ENCODE results near the gene RNU6-8. TPM values are rescaled to one million over a fixed set of nuclear protein-coding genes. Genes with fewer than 3 reads are reported as not detected.

The RNU6-8 gene
- total RNA-seq, 1 experiment from 2014 or later = not detected

DNA sequence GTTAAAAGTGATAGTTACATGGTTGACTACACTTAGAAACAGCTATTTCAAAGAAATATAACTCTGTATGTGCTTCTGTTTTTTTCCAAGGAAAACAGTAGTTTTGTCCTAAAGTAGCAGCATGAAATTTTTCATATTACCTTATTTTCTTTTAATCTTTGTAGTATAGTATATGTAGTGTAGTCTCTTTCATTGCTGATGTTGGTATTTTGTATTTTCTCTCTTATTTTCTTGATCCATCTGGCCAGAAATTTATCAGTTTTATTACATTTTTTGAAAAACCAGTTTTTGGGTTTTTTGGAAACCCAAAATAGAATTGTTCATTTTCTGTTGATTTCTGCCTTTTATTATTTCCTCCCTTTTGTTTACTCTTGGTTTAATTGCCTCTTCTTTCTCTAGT, 6.4 kb upstream of the RNU6-8 start:
- Histone ChIP-seq H3K4me1 (ENCODE audit: insufficient read depth, low read length) (no peaks in the 10 kb centered on the region), H4K8ac (replicated peaks; ENCODE audit: insufficient read length, low read depth, low read length) (no peak overlapping the region), H4K20me1 (ENCODE audit: control insufficient read depth, insufficient read depth, insufficient read length) (no peaks in the 10 kb centered on the region), H2BK20ac (ENCODE audit: low read depth, low read length, poor library complexity, severe bottlenecking) (no peak overlapping the region), H2BK120ac (ENCODE audit: low read depth, low read length, poor library complexity, severe bottlenecking) (no peak overlapping the region), H3K23ac (ENCODE audit: insufficient read length, low read depth, low read length) (no peak overlapping the region), H2BK12ac (ENCODE audit: insufficient read length, low read depth, low read length) (no peak overlapping the region), H3K9me3 (ENCODE audit: control insufficient read depth, low read depth, low read length) (no peaks in the 10 kb centered on the region), H3K27ac (ENCODE audit: insufficient read length, low read depth, low read length) (no peak overlapping the region), H3K18ac (ENCODE audit: insufficient read length, low read depth, low read length) (no peak overlapping the region), H2AFZ (ENCODE audit: low read length) (no peak overlapping the region), H3K14ac (ENCODE audit: insufficient read depth, low read length) (no peak overlapping the region), H4K91ac (ENCODE audit: insufficient read length, low read depth, low read length) (no peak overlapping the region), H3K27me3 (ENCODE audit: insufficient read depth, low read length) (no peaks in the 10 kb centered on the region), H4K5ac (ENCODE audit: insufficient read length, low read depth, low read length) (no peak overlapping the region), H2BK15ac (ENCODE audit: low read depth, low read length) (no peak overlapping the region), H2BK5ac (ENCODE audit: insufficient read length, low read length) (no peak overlapping the region), H3K56ac (ENCODE audit: insufficient read length, low read depth, low read length) (no peak overlapping the region), H3T11ph (ENCODE audit: low read length) (no peak overlapping the region), H3K4ac (ENCODE audit: low read depth, low read length) (no peak overlapping the region), H3K9ac (ENCODE audit: extremely low read depth, insufficient read length, low read length) (no peak overlapping the region), H3K79me2 (ENCODE audit: insufficient read depth, low read length) (no peaks in the 10 kb centered on the region), H3K79me1 (ENCODE audit: insufficient read depth, low read depth, low read length, poor library complexity, severe bottlenecking) (no peaks in the 10 kb centered on the region), H3K4me2 (ENCODE audit: insufficient read depth, insufficient read length, low read length) (no peak overlapping the region), H3K23me2 (ENCODE audit: insufficient read length, low read depth, low read length, poor library complexity, severe bottlenecking) (no peaks in the 10 kb centered on the region), H2AK5ac (ENCODE audit: insufficient read length, low read length) (no peak overlapping the region)
- no peak overlapping the region for H3K27ac Mint-ChIP-seq
- DNase-seq = no peak
- no peak for TF ChIP-seq CTCF (conservative IDR thresholded peaks at IDR 0.05)
- peaks cover 12% of the 10 kb centered on the region in 2 experiments for H3K4me1 Mint-ChIP-seq
- no peaks in the 10 kb centered on the region for H3K36me3 Mint-ChIP-seq (ENCODE audit: insufficient read depth in 1 of 3, low read depth in 3 of 3)
- H3K27me3 Mint-ChIP-seq (ENCODE audit: low read depth) = peaks cover 2% of the 10 kb centered on the region
- H3K9me3 Mint-ChIP-seq = no peaks in the 10 kb centered on the region
- H3K4me3 Mint-ChIP-seq = no peak overlapping the region

Data from H9 (cell line).